Measurements from ENCODE around the gene RAVER2.
A peak's percentile ranks its signal among the peaks of the same experiment; 100 is the strongest.
"Not testable (repeated sequence)": the region's sequence is repeated elsewhere in the genome, so short reads cannot be mapped to it uniquely, and the experiment has no call there.

Gene RAVER2

GRCh38 chr1:64820572-64820971, 75.7 kb downstream of the RAVER2 start:
- not testable (repeated sequence) for DNase-seq

- no peak for DNase-seq
Observed at GRCh38 chr1:64822621-64823020, 77.7 kb downstream of the RAVER2 start.

GRCh38 chr1:64823691-64824476, 79.0 kb downstream of the RAVER2 start:
- peak; percentile 42 to 59 for DNase-seq

GRCh38 chr1:64826991-64827390, 82.1 kb downstream of the RAVER2 start:
- no peak for DNase-seq

- no peak for DNase-seq
Observed at GRCh38 chr1:64828829-64829228, 84.0 kb downstream of the RAVER2 start.

GRCh38 chr1:64829411-64830029, 84.6 kb downstream of the RAVER2 start:
- DNase-seq = no peak

GRCh38 chr1:64830030-64830651, 85.3 kb downstream of the RAVER2 start:
- DNase-seq = no peak

- no peak for DNase-seq
Observed at GRCh38 chr1:64834734-64835133, 89.9 kb downstream of the RAVER2 start.

GRCh38 chr1:64836802-64837201, 91.9 kb downstream of the RAVER2 start:
- no peak for DNase-seq

- DNase-seq = no peak
Observed at GRCh38 chr1:64838486-64838885, 93.6 kb downstream of the RAVER2 start.

- DNase-seq = no peak
Observed at GRCh38 chr1:64839261-64839660, 94.4 kb downstream of the RAVER2 start.

- DNase-seq = no peak
Observed at GRCh38 chr1:64839732-64840405, 95.0 kb downstream of the RAVER2 start.

GRCh38 chr1:64841330-64842065, 96.6 kb downstream of the RAVER2 start:
- DNase-seq = no peak

GRCh38 chr1:64842224-64842623, 97.3 kb downstream of the RAVER2 start:
- no peak for DNase-seq

- no peak for DNase-seq
Observed at GRCh38 chr1:64843675-64844074, 98.8 kb downstream of the RAVER2 start.

- DNase-seq = no peak
Observed at GRCh38 chr1:64844175-64844574, 99.3 kb downstream of the RAVER2 start.

- DNase-seq = no peak
Observed at GRCh38 chr1:64844609-64845008, 99.7 kb downstream of the RAVER2 start.

- DNase-seq = no peak
Observed at GRCh38 chr1:64845831-64846425, 101.1 kb downstream of the RAVER2 start.

- no peak for DNase-seq
Observed at GRCh38 chr1:64846573-64847430, 101.9 kb downstream of the RAVER2 start.

- no peak for DNase-seq
Observed at GRCh38 chr1:64847666-64848065, 102.8 kb downstream of the RAVER2 start.

GRCh38 chr1:64848136-64848535, 103.3 kb downstream of the RAVER2 start:
- DNase-seq = no peak
